HEK293T (cell line): ENCODE results near the gene CES1.
"Not testable (repeated sequence)": the region's sequence is repeated elsewhere in the genome, so short reads cannot be mapped to it uniquely, and the experiment has no call there.

Experiments used
- CTCF ChIA-PET: fragments of 350-600 bp; formaldehyde crosslinking; extraction: SDS; loops from one replicate; lab custom pipeline; 2021; ENCODE audit warnings: antibody characterized with exemption, inconsistent platforms; lab: Yijun Ruan, JAX
- POLR2A ChIA-PET: fragments of 350-600 bp; formaldehyde crosslinking; extraction: SDS; loops from one replicate; lab custom pipeline; 2020; ENCODE audit warnings: antibody characterized with exemption, inconsistent platforms; lab: Yijun Ruan, JAX
- DNase-seq: peaks from one replicate; pipeline ENCODE4 v3.0.0; 2012; ENCODE audit warnings: mixed read lengths; ENCODE audit errors: extremely low spot score
- ARNT ChIP-seq: fragments of 450-650 bp; IDR thresholded peaks from 2 replicates; pipeline ENCODE4 v1.6.1; 2017; ENCODE audit warnings: mild to moderate bottlenecking
- BHLHE40 ChIP-seq: fragments of 450-650 bp; IDR thresholded peaks from 2 replicates; pipeline ENCODE4 v1.6.1; 2016; ENCODE audit warnings: mild to moderate bottlenecking, moderate library complexity, borderline replicate concordance
- CTBP1 ChIP-seq: fragments of 450-650 bp; IDR thresholded peaks from 2 replicates; pipeline ENCODE4 v1.6.1; 2016; ENCODE audit warnings: borderline replicate concordance
- ELF4 ChIP-seq: fragments of 450-650 bp; IDR thresholded peaks from 2 replicates; pipeline ENCODE4 v1.6.1; 2017; ENCODE audit warnings: antibody characterized with exemption
- FOXA1 ChIP-seq: fragments of 450-650 bp; IDR thresholded peaks from 2 replicates; pipeline ENCODE4 v1.6.1; 2016; ENCODE audit warnings: mild to moderate bottlenecking
- FOXK2 ChIP-seq: fragments of 450-650 bp; IDR thresholded peaks from 2 replicates; pipeline ENCODE4 v1.6.1; 2016; ENCODE audit warnings: mild to moderate bottlenecking
- FOXM1 ChIP-seq: fragments of 450-650 bp; IDR thresholded peaks from 2 replicates; pipeline ENCODE4 v1.6.1; 2017; ENCODE audit warnings: mild to moderate bottlenecking, borderline replicate concordance
- HDGF ChIP-seq: fragments of 450-650 bp; IDR thresholded peaks from 2 replicates; pipeline ENCODE4 v1.6.1; 2017; ENCODE audit warnings: antibody characterized with exemption, borderline replicate concordance
- L3MBTL2 ChIP-seq: fragments of 450-650 bp; conservative IDR thresholded peaks from 2 replicates; pipeline ENCODE4 v1.6.1; 2016; ENCODE audit warnings: mild to moderate bottlenecking
- LEF1 ChIP-seq: fragments of 450-650 bp; IDR thresholded peaks from 2 replicates; pipeline ENCODE4 v1.6.1; 2017; ENCODE audit warnings: mild to moderate bottlenecking, borderline replicate concordance
- NFRKB ChIP-seq: fragments of 450-650 bp; IDR thresholded peaks from 2 replicates; pipeline ENCODE4 v1.6.1; 2016; ENCODE audit warnings: mild to moderate bottlenecking, moderate library complexity
- SP1 ChIP-seq: fragments of 450-650 bp; IDR thresholded peaks from 2 replicates; pipeline ENCODE4 v1.6.1; 2017
- SUZ12 ChIP-seq: fragments of 450-650 bp; IDR thresholded peaks from 2 replicates; pipeline ENCODE4 v1.6.1; 2016; ENCODE audit warnings: mild to moderate bottlenecking
- TARDBP ChIP-seq: fragments of 450-650 bp; IDR thresholded peaks from 2 replicates; pipeline ENCODE4 v1.6.1; 2016
- ZNF384 ChIP-seq: fragments of 450-650 bp; IDR thresholded peaks from 2 replicates; pipeline ENCODE4 v1.6.1; 2016
- TF ChIP-seq, protein P1 (sequence below): fragments of 450-650 bp; IDR thresholded peaks from 2 replicates; pipeline ENCODE4 v1.6.1; 2016

Gene CES1

DNA sequence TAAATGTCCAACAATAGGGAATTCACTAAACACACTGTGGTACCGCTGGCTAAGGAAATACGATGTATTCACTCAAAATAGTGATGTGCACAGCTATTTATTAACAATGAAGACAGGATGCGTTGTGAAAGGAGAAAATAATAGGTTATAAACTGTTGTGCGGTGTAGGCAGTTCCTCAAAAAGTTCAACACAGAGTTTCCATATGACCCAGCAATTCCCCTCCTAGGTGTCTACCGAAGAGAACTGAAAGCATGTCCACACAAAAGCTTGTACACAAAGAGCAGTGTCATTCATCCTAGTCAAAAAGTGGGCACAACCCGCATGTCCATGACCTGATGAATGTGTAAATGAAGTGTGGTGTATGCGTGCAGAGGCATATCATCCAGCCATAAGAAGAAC is 1.2 kb upstream of the CES1 start:
- CTCF ChIA-PET, result no interaction called here

DNA sequence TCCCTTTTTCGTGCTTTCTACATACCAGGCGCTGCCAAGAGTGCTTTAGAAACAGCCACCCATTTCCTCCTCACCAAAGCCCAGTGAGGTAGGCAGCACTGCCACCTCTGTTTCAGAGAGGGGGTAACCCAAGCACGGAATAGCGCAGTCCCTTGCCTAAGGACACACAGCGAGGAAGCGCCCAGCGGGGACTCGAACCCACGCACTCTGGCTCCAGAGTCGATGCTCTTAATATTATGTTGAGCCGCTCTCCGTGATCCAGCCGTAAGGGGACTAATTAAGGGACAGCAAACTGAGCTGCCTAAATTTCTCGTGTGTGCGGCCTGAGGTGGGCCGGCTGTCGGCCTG is 497 bp downstream of the CES1 start:
- no peak for DNase-seq
- POLR2A ChIA-PET, result no interaction called here
- CTCF ChIA-PET, result no interaction called here
- TF ChIP-seq, protein P1, sequence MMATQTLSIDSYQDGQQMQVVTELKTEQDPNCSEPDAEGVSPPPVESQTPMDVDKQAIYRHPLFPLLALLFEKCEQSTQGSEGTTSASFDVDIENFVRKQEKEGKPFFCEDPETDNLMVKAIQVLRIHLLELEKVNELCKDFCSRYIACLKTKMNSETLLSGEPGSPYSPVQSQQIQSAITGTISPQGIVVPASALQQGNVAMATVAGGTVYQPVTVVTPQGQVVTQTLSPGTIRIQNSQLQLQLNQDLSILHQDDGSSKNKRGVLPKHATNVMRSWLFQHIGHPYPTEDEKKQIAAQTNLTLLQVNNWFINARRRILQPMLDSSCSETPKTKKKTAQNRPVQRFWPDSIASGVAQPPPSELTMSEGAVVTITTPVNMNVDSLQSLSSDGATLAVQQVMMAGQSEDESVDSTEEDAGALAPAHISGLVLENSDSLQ, result no peak
- TF ChIP-seq CTBP1, result no peak
- no peak for TF ChIP-seq SP1
- no peak for TF ChIP-seq HDGF
- no peak for TF ChIP-seq TARDBP
- TF ChIP-seq L3MBTL2, result no peak
- TF ChIP-seq BHLHE40, result no peak
- no peak for TF ChIP-seq FOXK2
- TF ChIP-seq LEF1, result no peak
- no peak for TF ChIP-seq ARNT
- TF ChIP-seq ZNF384, result no peak

More for the DNA sequence above, 1.2 kb upstream of the CES1 start:
- TF ChIP-seq NFRKB (no peak), SUZ12 (no peak), BHLHE40 (no peak), CTBP1 (no peak), FOXM1 (no peak), FOXA1 (no peak), FOXK2 (no peak), L3MBTL2 (no peak), ZNF384 (no peak)
- TF ChIP-seq, protein P1, result no peak
- DNase-seq, result no peak
- POLR2A ChIA-PET, result no interaction called here

DNA sequence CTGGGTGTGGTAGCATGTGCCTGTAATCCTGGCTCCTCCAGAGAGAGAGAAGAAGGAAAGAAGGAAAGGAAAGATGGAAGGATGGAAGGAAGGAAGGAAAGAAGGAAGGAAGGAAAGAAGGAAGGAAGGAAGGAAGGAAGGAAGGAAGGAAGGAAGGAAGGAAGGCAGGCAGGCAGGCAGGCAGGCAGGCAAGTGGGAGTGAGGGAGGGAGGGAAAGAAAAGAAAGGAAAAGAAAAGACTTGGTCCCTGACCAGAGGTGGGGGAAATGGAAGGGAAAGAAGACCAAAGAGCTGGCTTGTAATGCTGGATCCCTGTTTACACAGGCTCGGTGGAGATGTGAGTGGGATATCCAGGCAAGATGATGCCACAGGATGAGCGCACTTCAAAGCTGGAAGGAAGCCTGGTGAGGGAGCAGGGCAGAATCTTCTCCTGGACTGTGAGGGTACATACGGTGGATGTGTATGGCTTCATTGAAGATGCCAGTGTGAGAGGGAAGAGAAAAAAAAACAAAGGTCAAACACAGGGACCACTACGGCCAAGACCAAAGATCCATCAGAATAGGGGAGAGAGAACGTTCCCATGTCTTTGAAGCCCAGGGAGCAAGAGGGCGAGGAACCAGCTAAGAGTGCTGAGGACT is 2.1 kb downstream of the CES1 start:
- ChIA-PET POLR2A (no interaction called here), CTCF (no interaction called here)
- no peak for DNase-seq
- TF ChIP-seq TARDBP (no peak), ELF4 (no peak)

DNA sequence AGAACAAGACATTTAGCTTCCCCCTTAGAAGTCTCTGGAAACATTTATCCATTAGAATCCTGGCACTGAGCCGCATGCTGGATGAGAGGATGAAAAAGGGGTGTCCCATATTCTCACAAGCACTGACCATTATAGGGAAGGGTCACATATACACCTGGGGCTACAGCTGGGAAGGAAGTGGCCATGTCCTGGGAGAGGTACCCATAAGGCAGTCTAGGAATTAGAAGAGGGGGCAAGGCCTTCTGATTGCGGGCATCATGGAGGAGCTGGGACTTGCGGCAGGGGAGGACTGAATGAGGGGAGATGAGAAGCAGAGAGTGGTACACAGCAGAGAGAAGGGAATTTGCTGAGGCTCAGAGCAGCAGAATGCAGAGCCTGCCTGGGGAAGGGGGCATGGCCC is 3.7 kb downstream of the CES1 start:
- POLR2A ChIA-PET, CTCF ChIA-PET: not testable (repeated sequence)

DNA sequence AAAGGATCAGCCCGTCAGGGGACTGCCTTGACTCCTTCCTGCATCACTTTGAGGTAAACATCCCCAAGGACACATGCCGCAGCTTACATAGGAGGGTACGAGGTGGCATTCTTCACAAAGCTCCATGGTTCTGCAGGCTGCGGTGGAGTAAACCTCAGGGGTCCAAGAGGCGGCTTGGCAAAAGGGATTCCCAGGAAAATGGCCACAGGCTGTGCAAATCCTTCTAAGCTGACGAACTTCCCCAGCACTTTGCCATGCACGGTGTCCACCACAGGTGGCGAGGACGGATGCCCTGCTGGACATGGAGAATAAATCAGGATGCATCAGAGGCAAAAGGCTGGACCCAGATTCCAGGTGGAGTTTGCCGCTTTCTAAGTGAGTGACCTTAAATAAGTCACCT is 4.2 kb downstream of the CES1 start:
- ChIA-PET CTCF (no interaction called here), POLR2A (no interaction called here)
- no peak for DNase-seq
- no peak for TF ChIP-seq LEF1
- no peak for TF ChIP-seq CTBP1
- TF ChIP-seq FOXM1, result no peak

More for the DNA sequence above, 3.7 kb downstream of the CES1 start:
- DNase-seq, result not testable (repeated sequence)

DNA sequence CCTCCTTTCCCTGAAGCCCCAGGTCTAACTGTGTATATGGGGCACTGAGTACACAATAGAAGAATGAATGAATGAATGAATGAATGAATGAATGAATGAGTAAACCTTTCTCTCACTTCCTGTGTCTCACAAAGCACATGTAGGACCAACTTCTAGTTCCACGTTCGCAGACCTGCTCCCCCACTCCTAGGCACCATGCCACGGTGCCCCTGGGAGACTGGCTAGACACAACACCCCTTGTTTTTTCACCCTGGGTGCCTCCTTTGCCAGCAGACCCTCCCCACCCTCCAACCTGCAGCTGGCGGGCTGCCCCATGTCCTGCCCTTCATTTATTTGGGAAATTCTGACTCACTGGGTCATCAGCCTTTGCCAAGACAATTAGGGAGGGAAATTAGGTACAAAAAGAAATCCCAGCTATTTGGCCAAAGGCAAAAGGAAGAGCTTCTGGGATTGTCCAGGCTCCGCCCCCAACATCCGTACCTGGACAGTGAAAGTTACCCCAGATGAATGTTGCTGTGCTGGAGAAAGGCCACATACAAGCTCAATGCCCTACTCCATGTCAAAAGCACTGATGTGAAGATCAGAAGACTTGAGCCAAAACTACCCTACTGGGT is 7.7 kb downstream of the CES1 start:
- TF ChIP-seq NFRKB (no peak), LEF1 (no peak), ARNT (no peak), HDGF (no peak), ZNF384 (no peak)
- CTCF ChIA-PET, result no interaction called here
- POLR2A ChIA-PET, result interaction anchor here (0.6 kb wide), 1 partner anchor 597 kb away, joined by 3 read pairs; no protein-coding TSS in a partner anchor
- no peak for DNase-seq

DNA sequence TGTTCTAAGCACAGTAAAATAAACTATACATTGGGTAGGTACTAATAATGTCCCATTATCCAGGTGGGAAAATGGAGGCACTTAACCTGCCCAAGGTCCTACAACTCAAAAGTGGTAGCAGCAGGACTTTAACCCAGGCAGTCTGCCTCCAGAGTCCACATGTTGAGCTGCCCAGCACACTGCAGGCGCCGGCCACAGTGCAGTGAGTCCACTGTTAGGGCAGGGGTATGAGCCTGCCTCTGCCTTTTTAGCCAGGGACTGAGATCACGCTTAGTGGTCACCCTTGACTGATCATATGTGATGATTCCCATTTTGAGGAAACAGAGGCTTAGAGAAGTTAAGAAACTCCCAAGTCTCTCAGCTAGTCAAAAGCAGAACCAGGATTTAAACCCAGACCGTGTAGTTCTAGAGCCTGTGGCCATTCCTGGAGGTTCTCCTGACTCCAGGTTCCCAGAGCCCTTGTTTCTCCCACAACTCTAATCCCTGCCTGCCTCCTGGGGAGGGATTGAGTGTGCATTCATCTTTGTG is 8.4 kb downstream of the CES1 start:
- TF ChIP-seq ARNT (no peak), ELF4 (no peak), NFRKB (no peak), SUZ12 (no peak), L3MBTL2 (no peak), TARDBP (no peak), SP1 (no peak), CTBP1 (no peak), BHLHE40 (no peak), FOXK2 (no peak), HDGF (no peak), LEF1 (no peak), ZNF384 (no peak), FOXM1 (no peak), FOXA1 (no peak)
- TF ChIP-seq, protein P1, result no peak
- ChIA-PET CTCF (no interaction called here), POLR2A (no interaction called here)
- no peak for DNase-seq
